H9 (cell line): ENCODE data around the gene CACNA1G. TPM values are rescaled to one million over a fixed set of nuclear protein-coding genes. Genes with fewer than 3 reads are reported as not detected.

ENCODE experiments used
- DNase-seq: peaks from one replicate; pipeline ENCODE4 v3.0.0-alpha.2; 2017
- H2AFZ ChIP-seq: one replicate; pipeline ENCODE4 v1.6.1; 2013; ENCODE audit warnings: mild to moderate bottlenecking, low read length, control low read depth, moderate library complexity
- H2AK5ac ChIP-seq: 2 replicates; pipeline ENCODE4 v1.6.1; 2013; ENCODE audit warnings: low read length, control low read depth, mixed read lengths; ENCODE audit not compliant: insufficient read length
- H2BK120ac ChIP-seq: one replicate; pipeline ENCODE4 v1.6.1; 2013; ENCODE audit warnings: low read depth, mild to moderate bottlenecking, low read length, control low read depth, inconsistent platforms; ENCODE audit not compliant: poor library complexity, severe bottlenecking
- H2BK12ac ChIP-seq: 2 replicates; pipeline ENCODE4 v1.6.1; 2013; ENCODE audit warnings: low read length, control low read depth, mixed read lengths, low read depth; ENCODE audit not compliant: insufficient read length
- H2BK15ac ChIP-seq: 2 replicates; pipeline ENCODE4 v1.6.1; 2013; ENCODE audit warnings: low read depth, low read length, control low read depth
- H2BK20ac ChIP-seq: one replicate; pipeline ENCODE4 v1.6.1; 2013; ENCODE audit warnings: low read depth, mild to moderate bottlenecking, low read length, control low read depth, inconsistent platforms; ENCODE audit not compliant: poor library complexity, severe bottlenecking
- H2BK5ac ChIP-seq: 2 replicates; pipeline ENCODE4 v1.6.1; 2013; ENCODE audit warnings: low read length, control low read depth, mixed read lengths; ENCODE audit not compliant: insufficient read length
- H3K14ac ChIP-seq: 2 replicates; pipeline ENCODE4 v1.6.1; 2013; ENCODE audit warnings: low read length, control low read depth; ENCODE audit not compliant: insufficient read depth
- H3K18ac ChIP-seq: 2 replicates; pipeline ENCODE4 v1.6.1; 2013; ENCODE audit warnings: low read depth, mild to moderate bottlenecking, mixed read lengths, low read length, control low read depth; ENCODE audit not compliant: insufficient read length
- H3K23ac ChIP-seq: 2 replicates; pipeline ENCODE4 v1.6.1; 2013; ENCODE audit warnings: low read length, control low read depth, mixed read lengths, low read depth; ENCODE audit not compliant: insufficient read length
- H3K23me2 ChIP-seq: 2 replicates; pipeline ENCODE4 v1.6.1; 2013; ENCODE audit warnings: low read depth, mild to moderate bottlenecking, mixed read lengths, low read length, control low read depth; ENCODE audit not compliant: insufficient read length, poor library complexity, severe bottlenecking
- H3K27ac ChIP-seq: 2 replicates; pipeline ENCODE4 v1.5.1; 2013; ENCODE audit warnings: low read length, control low read depth, mixed read lengths, low read depth; ENCODE audit not compliant: insufficient read length
- H3K27me3 ChIP-seq: 2 replicates; pipeline ENCODE4 v1.6.1; 2013; ENCODE audit warnings: low read length, control low read depth, inconsistent platforms; ENCODE audit not compliant: insufficient read depth
- H3K4ac ChIP-seq: 2 replicates; pipeline ENCODE4 v1.6.1; 2013; ENCODE audit warnings: low read depth, mild to moderate bottlenecking, control low read depth, inconsistent platforms, low read length, moderate library complexity
- H3K4me1 ChIP-seq: 2 replicates; pipeline ENCODE4 v1.6.1; 2013; ENCODE audit warnings: low read length, control low read depth, inconsistent platforms; ENCODE audit not compliant: insufficient read depth
- H3K4me2 ChIP-seq: 2 replicates; pipeline ENCODE4 v1.6.1; 2013; ENCODE audit warnings: low read length, control low read depth, mixed read lengths; ENCODE audit not compliant: insufficient read length, insufficient read depth
- H3K56ac ChIP-seq: 2 replicates; pipeline ENCODE4 v1.6.1; 2013; ENCODE audit warnings: low read depth, mild to moderate bottlenecking, mixed read lengths, low read length, control low read depth; ENCODE audit not compliant: insufficient read length
- H3K79me1 ChIP-seq: 2 replicates; pipeline ENCODE4 v1.6.1; 2013; ENCODE audit warnings: low read depth, mild to moderate bottlenecking, moderate library complexity, low read length, control low read depth, inconsistent platforms; ENCODE audit not compliant: insufficient read depth, poor library complexity, severe bottlenecking
- H3K79me2 ChIP-seq: 2 replicates; pipeline ENCODE4 v1.6.1; 2013; ENCODE audit warnings: low read length, control low read depth, inconsistent platforms; ENCODE audit not compliant: insufficient read depth
- H3K9ac ChIP-seq: 2 replicates; pipeline ENCODE4 v1.6.1; 2013; ENCODE audit warnings: low read length, control low read depth, mixed read lengths; ENCODE audit not compliant: insufficient read length; ENCODE audit errors: extremely low read depth
- H3K9me3 ChIP-seq: one replicate; pipeline ENCODE4 v1.6.1; 2013; ENCODE audit warnings: low read depth, low read length, inconsistent platforms; ENCODE audit not compliant: control insufficient read depth
- H3T11ph ChIP-seq: one replicate; pipeline ENCODE4 v1.6.1; 2013; ENCODE audit warnings: mild to moderate bottlenecking, low read length, control low read depth, inconsistent platforms
- H4K20me1 ChIP-seq: one replicate; pipeline ENCODE4 v1.6.1; 2013; ENCODE audit not compliant: control insufficient read depth, insufficient read length, insufficient read depth
- H4K5ac ChIP-seq: 2 replicates; pipeline ENCODE4 v1.6.1; 2013; ENCODE audit warnings: low read depth, mild to moderate bottlenecking, mixed read lengths, low read length, control low read depth; ENCODE audit not compliant: insufficient read length
- H4K8ac ChIP-seq: replicated peaks from 2 replicates; pipeline ENCODE4 v1.6.1; 2013; ENCODE audit warnings: low read length, control low read depth, mixed read lengths, low read depth; ENCODE audit not compliant: insufficient read length
- H4K91ac ChIP-seq: 2 replicates; pipeline ENCODE4 v1.6.1; 2013; ENCODE audit warnings: low read depth, mild to moderate bottlenecking, moderate library complexity, mixed read lengths, low read length, control low read depth; ENCODE audit not compliant: insufficient read length
- H3K27ac Mint-ChIP-seq, 3 experiments: 2 replicates in 2 of 3; 3 replicates in 1 of 3; pipeline ENCODE4 v1.8.0; 2020 to 2021; ENCODE audit warnings: mixed read lengths in 3 of 3, mild to moderate bottlenecking in 1 of 3, moderate library complexity in 1 of 3
- H3K27me3 Mint-ChIP-seq: 2 replicates; pipeline ENCODE4 v1.8.0; 2021; ENCODE audit warnings: low read depth, mild to moderate bottlenecking, moderate library complexity, mixed read lengths
- H3K36me3 Mint-ChIP-seq, 3 experiments: 2 replicates in 2 of 3; 3 replicates in 1 of 3; pipeline ENCODE4 v1.8.0; 2020 to 2021; ENCODE audit warnings: low read depth in 3 of 3, mixed read lengths in 3 of 3; ENCODE audit not compliant: insufficient read depth in 1 of 3
- H3K4me1 Mint-ChIP-seq, 2 experiments: 2 replicates each; pipeline ENCODE4 v1.8.0; 2020; ENCODE audit warnings: mixed read lengths in 2 of 2
- H3K4me3 Mint-ChIP-seq, 2 experiments: 2 replicates in 1 of 2; 3 replicates in 1 of 2; pipeline ENCODE4 v1.8.0; 2020 to 2021; ENCODE audit warnings: mild to moderate bottlenecking in 2 of 2, mixed read lengths in 2 of 2, moderate library complexity in 1 of 2
- H3K9me3 Mint-ChIP-seq, 2 experiments: 2 replicates in 1 of 2; 3 replicates in 1 of 2; pipeline ENCODE4 v1.8.0; 2020; ENCODE audit warnings: mild to moderate bottlenecking in 2 of 2, mixed read lengths in 2 of 2, moderate library complexity in 1 of 2
- CTCF ChIP-seq: fragments of 200-600 bp; sonication (generic); conservative IDR thresholded peaks from 3 replicates; pipeline ENCODE4 v1.8.0; 2021; ENCODE audit warnings: antibody characterized with exemption, mild to moderate bottlenecking
- WGBS: extraction: QIAGEN DNeasy Blood & Tissue Kit; methylation state at CpG from one replicate; pipeline ENCODE4 v1.1.7; 2013; ENCODE audit warnings: missing lambda C conversion rate, low lambda C conversion rate, mixed read lengths; ENCODE audit not compliant: insufficient read length; ENCODE audit errors: extremely low coverage; 5-methylcytosine and 5-hydroxymethylcytosine counted together
- total RNA-seq: library from RNA; stranded (reverse); gene quantifications from 2 replicates; pipeline ENCODE4 v1.2.1, GENCODE V29; 2021

CACNA1G gene
- total RNA-seq, 1 experiment from 2014 or later, result 1.5 TPM

- no peak overlapping the region for H3K27ac Mint-ChIP-seq
- Histone ChIP-seq H4K8ac (no peak overlapping the region), H3K56ac (no peak overlapping the region), H3K9ac (no peak overlapping the region), H2BK15ac (no peak overlapping the region), H2BK120ac (no peak overlapping the region), H4K20me1 (no peaks in the 10 kb centered on the region), H3K4ac (no peak overlapping the region), H3K23me2 (no peaks in the 10 kb centered on the region), H3K4me2 (no peak overlapping the region), H3K9me3 (no peaks in the 10 kb centered on the region), H3K27ac (no peak overlapping the region), H2AFZ (no peak overlapping the region), H3K4me1 (no peaks in the 10 kb centered on the region), H3K79me2 (no peaks in the 10 kb centered on the region), H3K79me1 (no peaks in the 10 kb centered on the region), H3K23ac (no peak overlapping the region), H2BK20ac (no peak overlapping the region), H4K5ac (no peak overlapping the region), H3K27me3 (no peaks in the 10 kb centered on the region), H3K14ac (no peak overlapping the region), H2BK12ac (no peak overlapping the region), H4K91ac (no peak overlapping the region), H3K18ac (no peak overlapping the region), H2AK5ac (no peak overlapping the region), H2BK5ac (no peak overlapping the region), H3T11ph (no peak overlapping the region)
- H3K36me3 Mint-ChIP-seq, result no peaks in the 10 kb centered on the region
- no peak for DNase-seq
- no peak for TF ChIP-seq CTCF
- no CpG with 5 or more reads among the region's 2 CpGs for WGBS
- peaks cover 4 to 8% of the 10 kb centered on the region in 2 experiments; a peak in 2 of 4 replicates for H3K4me1 Mint-ChIP-seq
- H3K9me3 Mint-ChIP-seq, result no peaks in the 10 kb centered on the region
- H3K4me3 Mint-ChIP-seq, result no peak overlapping the region
- peaks cover 3% of the 10 kb centered on the region; the same call in 1 of the 2 replicates for H3K27me3 Mint-ChIP-seq
Observed at GRCh38 chr17:50521514-50521913, 39.0 kb upstream of the CACNA1G start.
